Endodermal cell (in vitro differentiated cells): ENCODE results near the gene XYLT1. TPM values are rescaled to one million over a fixed set of nuclear protein-coding genes. Genes with fewer than 3 reads are reported as not detected.

Experiments
- DNase-seq: peaks from one replicate; pipeline ENCODE4 v3.0.0-alpha.2; 2017
- H3K27ac ChIP-seq: 2 replicates; pipeline ENCODE4 v1.5.1; 2013; ENCODE audit warnings: mild to moderate bottlenecking, low read depth, low read length, moderate library complexity
- H3K27me3 ChIP-seq: 2 replicates; pipeline ENCODE4 v1.6.1; 2013; ENCODE audit warnings: mild to moderate bottlenecking, low read length, moderate library complexity; ENCODE audit not compliant: insufficient read depth, control insufficient read depth, poor library complexity, severe bottlenecking
- H3K36me3 ChIP-seq: 2 replicates; pipeline ENCODE4 v1.7.0; 2013; ENCODE audit warnings: mild to moderate bottlenecking, low read length, moderate library complexity; ENCODE audit not compliant: control insufficient read depth, insufficient read depth
- H3K4me1 ChIP-seq: one replicate; pipeline ENCODE4 v1.7.0; 2013; ENCODE audit warnings: low read length; ENCODE audit not compliant: control insufficient read depth, insufficient read depth
- H3K4me3 ChIP-seq: 2 replicates; pipeline ENCODE4 v1.5.1; 2013; ENCODE audit warnings: mild to moderate bottlenecking, low read length, moderate library complexity
- H3K9ac ChIP-seq: 2 replicates; pipeline ENCODE4 v1.6.1; 2013; ENCODE audit warnings: mild to moderate bottlenecking, low read length, moderate library complexity; ENCODE audit not compliant: poor library complexity, severe bottlenecking; ENCODE audit errors: extremely low read depth
- H3K9me3 ChIP-seq: 2 replicates; pipeline ENCODE4 v1.6.1; 2013; ENCODE audit warnings: mild to moderate bottlenecking, low read length, moderate library complexity; ENCODE audit not compliant: control insufficient read depth
- H3K27ac Mint-ChIP-seq: 2 replicates; pipeline ENCODE4 v1.8.0; 2020; ENCODE audit warnings: mixed read lengths
- H3K27me3 Mint-ChIP-seq: 2 replicates; pipeline ENCODE4 v1.8.0; 2021; ENCODE audit warnings: mild to moderate bottlenecking, mixed read lengths; ENCODE audit not compliant: insufficient read depth
- H3K36me3 Mint-ChIP-seq: 2 replicates; pipeline ENCODE4 v1.8.0; 2020; ENCODE audit warnings: low read depth, mixed read lengths
- H3K4me1 Mint-ChIP-seq: 2 replicates; pipeline ENCODE4 v1.8.0; 2020; ENCODE audit warnings: mixed read lengths
- H3K4me3 Mint-ChIP-seq: 2 replicates; pipeline ENCODE4 v1.8.0; 2020; ENCODE audit warnings: mild to moderate bottlenecking, moderate library complexity, mixed read lengths
- H3K9me3 Mint-ChIP-seq: 2 replicates; pipeline ENCODE4 v1.8.0; 2020; ENCODE audit warnings: mild to moderate bottlenecking, mixed read lengths
- WGBS, 2 experiments: methylation state at CpG; one replicate each; pipeline versions ENCODE4 v1.1.5 to v1.1.7; 2013; ENCODE audit warnings: missing lambda C conversion rate in 2 of 2, mixed read lengths in 1 of 2; ENCODE audit not compliant: insufficient coverage in 1 of 2, insufficient read length in 1 of 2; 5-methylcytosine and 5-hydroxymethylcytosine counted together
- total RNA-seq, 2 donors: library from RNA; stranded (reverse); fragmentation: NEBNext Ultra II Directional in 1 of 2; extraction: Animal tissue kit (Norgen Biotek cat#: 25700) in 1 of 2; gene quantifications; 2 replicates in 1 of 2; 3 replicates in 1 of 2; pipeline ENCODE4 v1.2.1, GENCODE V29; 2021
- TF ChIP-seq, protein P1 (sequence below): fragments of 200-600 bp; sonication (generic); conservative IDR thresholded peaks from 2 replicates; pipeline ENCODE4 v1.5.0; 2021; ENCODE audit warnings: antibody characterized with exemption, mild to moderate bottlenecking

Gene XYLT1
- total RNA-seq, 2 donors from 2014 or later = 26.8 to 28.5 TPM

DNA sequence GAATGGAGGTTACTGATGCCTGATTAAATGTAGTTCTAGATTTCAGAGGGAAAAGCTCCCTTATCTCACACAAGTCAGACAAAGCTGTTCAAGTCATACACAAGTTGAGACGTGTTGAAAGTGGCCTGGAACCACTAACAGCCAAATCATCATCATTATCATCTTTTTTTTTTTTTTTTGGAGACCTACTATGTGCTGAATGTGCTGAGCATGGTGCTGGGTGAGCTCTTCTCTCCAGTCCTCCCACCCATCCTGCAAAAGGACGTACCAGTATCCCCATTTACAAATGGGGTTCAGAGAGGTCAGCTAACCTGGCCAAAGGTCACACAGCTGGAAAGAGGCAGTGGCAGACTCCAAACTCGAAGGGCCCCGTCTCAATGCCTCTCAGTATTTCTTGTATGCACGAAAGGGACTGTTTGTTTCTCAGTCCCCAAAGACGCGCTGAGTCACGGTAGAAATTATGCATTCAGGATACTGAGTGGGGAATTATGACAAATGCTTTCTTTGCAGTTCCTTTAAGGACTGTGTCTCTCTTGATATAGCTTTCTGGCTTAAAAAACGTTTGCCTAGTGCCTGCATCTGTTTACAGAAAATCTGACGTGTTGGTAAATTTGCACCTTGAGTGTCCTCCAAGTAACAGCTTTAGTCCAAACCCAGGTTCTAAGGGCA, 235.5 kb downstream of the XYLT1 start:
- no peak overlapping the region for H3K4me3 ChIP-seq
- H3K27ac ChIP-seq = no peak overlapping the region
- no peak overlapping the region for H3K27ac Mint-ChIP-seq
- TF ChIP-seq, protein P1, sequence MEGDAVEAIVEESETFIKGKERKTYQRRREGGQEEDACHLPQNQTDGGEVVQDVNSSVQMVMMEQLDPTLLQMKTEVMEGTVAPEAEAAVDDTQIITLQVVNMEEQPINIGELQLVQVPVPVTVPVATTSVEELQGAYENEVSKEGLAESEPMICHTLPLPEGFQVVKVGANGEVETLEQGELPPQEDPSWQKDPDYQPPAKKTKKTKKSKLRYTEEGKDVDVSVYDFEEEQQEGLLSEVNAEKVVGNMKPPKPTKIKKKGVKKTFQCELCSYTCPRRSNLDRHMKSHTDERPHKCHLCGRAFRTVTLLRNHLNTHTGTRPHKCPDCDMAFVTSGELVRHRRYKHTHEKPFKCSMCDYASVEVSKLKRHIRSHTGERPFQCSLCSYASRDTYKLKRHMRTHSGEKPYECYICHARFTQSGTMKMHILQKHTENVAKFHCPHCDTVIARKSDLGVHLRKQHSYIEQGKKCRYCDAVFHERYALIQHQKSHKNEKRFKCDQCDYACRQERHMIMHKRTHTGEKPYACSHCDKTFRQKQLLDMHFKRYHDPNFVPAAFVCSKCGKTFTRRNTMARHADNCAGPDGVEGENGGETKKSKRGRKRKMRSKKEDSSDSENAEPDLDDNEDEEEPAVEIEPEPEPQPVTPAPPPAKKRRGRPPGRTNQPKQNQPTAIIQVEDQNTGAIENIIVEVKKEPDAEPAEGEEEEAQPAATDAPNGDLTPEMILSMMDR = no peak
- no peak overlapping the region for H3K9ac ChIP-seq
- DNase-seq = no peak
- no peak overlapping the region for H3K4me3 Mint-ChIP-seq
- no peaks in the 10 kb centered on the region for H3K9me3 ChIP-seq
- H3K36me3 Mint-ChIP-seq = peaks cover 19% of the 10 kb centered on the region
- no peaks in the 10 kb centered on the region for H3K27me3 ChIP-seq
- H3K4me1 ChIP-seq = no peaks in the 10 kb centered on the region
- H3K36me3 ChIP-seq = no peaks in the 10 kb centered on the region
- H3K4me1 Mint-ChIP-seq = no peaks in the 10 kb centered on the region
- no peaks in the 10 kb centered on the region for H3K27me3 Mint-ChIP-seq
- 91 to 94% methylated on average over 5 to 10 of the region's 10 CpGs for WGBS, 2 experiments
- no peaks in the 10 kb centered on the region for H3K9me3 Mint-ChIP-seq

DNA sequence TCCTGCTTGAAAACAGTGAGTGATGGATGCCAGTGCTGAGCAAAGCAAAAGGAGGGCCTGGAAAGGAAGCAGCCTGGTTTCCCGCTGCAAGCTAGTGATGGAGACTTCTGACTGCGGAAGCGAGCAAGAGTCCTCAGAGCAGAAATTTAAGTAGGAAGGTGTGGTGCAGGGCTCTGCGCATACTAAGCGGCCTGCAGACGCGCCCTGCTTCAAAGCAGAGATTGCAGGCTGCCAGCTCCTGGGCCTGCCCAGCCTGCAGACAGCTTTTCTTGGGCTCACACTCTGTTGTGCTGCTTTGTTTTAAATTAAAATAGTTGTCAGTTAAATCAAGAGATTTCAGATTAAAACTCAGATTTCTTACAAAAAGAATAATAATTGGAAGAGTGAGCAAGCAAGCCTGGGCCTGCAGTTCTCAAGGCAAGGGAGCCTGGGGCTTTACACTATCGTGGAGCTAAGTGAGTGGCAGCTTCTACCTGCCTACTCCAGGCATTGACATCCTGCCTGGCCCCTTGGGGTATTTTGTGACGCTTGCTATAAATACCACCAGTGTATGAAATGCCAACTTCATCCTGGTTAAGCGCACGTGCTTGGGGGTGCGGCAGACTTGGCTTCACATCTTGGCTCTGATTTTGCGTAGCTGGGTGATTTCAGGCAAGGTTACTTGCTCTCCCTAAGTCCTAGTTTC, 237.3 kb downstream of the XYLT1 start:
- peaks cover 19% of the 10 kb centered on the region for H3K36me3 Mint-ChIP-seq
- no peak for DNase-seq
- no peak overlapping the region for H3K4me3 Mint-ChIP-seq
- no peak overlapping the region for H3K27ac Mint-ChIP-seq
- TF ChIP-seq, protein P1 = no peak
- H3K27ac ChIP-seq = no peak overlapping the region
- H3K9ac ChIP-seq = no peak overlapping the region
- no peaks in the 10 kb centered on the region for H3K36me3 ChIP-seq
- no peak overlapping the region for H3K4me3 ChIP-seq
- H3K4me1 Mint-ChIP-seq = no peaks in the 10 kb centered on the region
- WGBS, 2 experiments = 94% methylated on average over 9 to 13 of the region's 13 CpGs
- H3K4me1 ChIP-seq = no peaks in the 10 kb centered on the region
- H3K9me3 Mint-ChIP-seq = no peaks in the 10 kb centered on the region
- H3K9me3 ChIP-seq = no peaks in the 10 kb centered on the region
- H3K27me3 ChIP-seq = no peaks in the 10 kb centered on the region
- H3K27me3 Mint-ChIP-seq = no peaks in the 10 kb centered on the region

DNA sequence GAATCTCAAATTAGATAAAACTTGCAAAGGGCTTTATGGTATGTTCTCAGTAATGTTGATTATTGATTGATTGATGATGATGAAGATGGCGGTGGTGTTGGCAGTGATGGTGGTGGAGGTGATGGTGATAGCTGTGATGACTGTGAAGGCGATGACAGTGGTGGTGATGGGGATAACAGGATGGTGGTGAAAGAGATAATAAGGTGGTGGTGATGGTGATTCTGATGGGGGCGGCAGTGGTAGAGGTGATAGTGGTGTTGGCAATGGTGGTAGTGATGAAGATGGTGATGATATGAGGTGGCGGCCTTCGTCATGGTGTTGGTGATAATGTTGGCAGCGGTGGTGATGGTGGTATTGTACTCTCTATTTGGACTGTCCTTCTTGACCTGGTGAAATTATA, 238.3 kb downstream of the XYLT1 start:
- Histone ChIP-seq H3K4me1 (no peaks in the 10 kb centered on the region), H3K36me3 (no peaks in the 10 kb centered on the region), H3K9me3 (no peaks in the 10 kb centered on the region), H3K27me3 (no peaks in the 10 kb centered on the region), H3K4me3 (no peak overlapping the region), H3K9ac (no peak overlapping the region), H3K27ac (no peak overlapping the region)
- H3K4me3 Mint-ChIP-seq = no peak overlapping the region
- peaks cover 15% of the 10 kb centered on the region for H3K36me3 Mint-ChIP-seq
- WGBS, 2 experiments = 93% methylated on average over 3 to 6 of the region's 6 CpGs
- DNase-seq = no peak
- H3K27ac Mint-ChIP-seq = no peak overlapping the region
- no peaks in the 10 kb centered on the region for H3K27me3 Mint-ChIP-seq
- peaks cover 7% of the 10 kb centered on the region for H3K4me1 Mint-ChIP-seq
- no peaks in the 10 kb centered on the region for H3K9me3 Mint-ChIP-seq
- TF ChIP-seq, protein P1 = no peak
